Mesenchymal stem cell (in vitro differentiated cells and primary cell): ENCODE data around the gene DIABLO.

Source experiments
- DNase-seq: peaks from one replicate; pipeline ENCODE4 v3.0.0-alpha.2; 2013
- H2AFZ ChIP-seq: one replicate; pipeline ENCODE4 v1.6.1; 2013; ENCODE audit warnings: low read depth, mild to moderate bottlenecking, control low read depth, inconsistent platforms, low read length, moderate library complexity
- H2AK5ac ChIP-seq: 2 replicates; pipeline ENCODE4 v1.6.1; 2013; ENCODE audit warnings: low read length, moderate library complexity, mild to moderate bottlenecking, inconsistent platforms; ENCODE audit not compliant: severe bottlenecking
- H2BK120ac ChIP-seq: one replicate; pipeline ENCODE4 v1.6.1; 2013; ENCODE audit warnings: low read depth, mild to moderate bottlenecking, inconsistent platforms, low read length, moderate library complexity
- H2BK12ac ChIP-seq, 2 experiments: one replicate each; pipeline ENCODE4 v1.6.1; 2013; ENCODE audit warnings: inconsistent platforms in 2 of 2, low read length in 2 of 2, mild to moderate bottlenecking in 2 of 2, moderate library complexity in 2 of 2, control low read depth in 1 of 2
- H2BK15ac ChIP-seq: one replicate; pipeline ENCODE4 v1.6.1; 2013; ENCODE audit warnings: mild to moderate bottlenecking, low read depth, inconsistent platforms; ENCODE audit not compliant: poor library complexity, severe bottlenecking
- H2BK5ac ChIP-seq: 2 replicates; pipeline ENCODE4 v1.6.1; 2013; ENCODE audit warnings: low read depth, mild to moderate bottlenecking, low read length, control low read depth, inconsistent platforms; ENCODE audit not compliant: poor library complexity, severe bottlenecking
- H3K14ac ChIP-seq, 2 experiments: one replicate each; pipeline ENCODE4 v1.6.1; 2013; ENCODE audit warnings: inconsistent platforms in 2 of 2, low read length in 2 of 2, control low read depth in 1 of 2, mild to moderate bottlenecking in 1 of 2, moderate library complexity in 1 of 2
- H3K18ac ChIP-seq, 2 experiments: one replicate each; pipeline ENCODE4 v1.6.1; 2013; ENCODE audit warnings: inconsistent platforms in 2 of 2, low read length in 2 of 2, control low read depth in 1 of 2, low read depth in 1 of 2, mild to moderate bottlenecking in 1 of 2
- H3K23ac ChIP-seq, 2 experiments: one replicate each; pipeline ENCODE4 v1.6.1; 2013; ENCODE audit warnings: inconsistent platforms in 2 of 2, low read length in 2 of 2, mild to moderate bottlenecking in 2 of 2, moderate library complexity in 2 of 2, control low read depth in 1 of 2
- H3K27ac ChIP-seq: 2 replicates; pipeline ENCODE4 v1.5.1; 2013; ENCODE audit warnings: mild to moderate bottlenecking, moderate library complexity, low read length, control low read depth, inconsistent platforms; ENCODE audit not compliant: poor library complexity, severe bottlenecking
- H3K27me3 ChIP-seq, 2 experiments: 2 replicates each; pipeline versions ENCODE4 v1.6.1 to v1.7.0; 2013; ENCODE audit warnings: low read length in 2 of 2, mild to moderate bottlenecking in 2 of 2, moderate library complexity in 2 of 2, control low read depth in 1 of 2, inconsistent platforms in 1 of 2; ENCODE audit not compliant: control insufficient read depth in 1 of 2, insufficient read depth in 1 of 2
- H3K36me3 ChIP-seq, 2 experiments: 2 replicates each; pipeline versions ENCODE4 v1.6.1 to v1.7.0; 2013; ENCODE audit warnings: low read length in 2 of 2, control low read depth in 1 of 2, inconsistent platforms in 1 of 2, low read depth in 1 of 2, mild to moderate bottlenecking in 1 of 2; ENCODE audit not compliant: insufficient read depth in 2 of 2, control insufficient read depth in 1 of 2
- H3K4ac ChIP-seq, 2 experiments: one replicate each; pipeline ENCODE4 v1.6.1; 2013; ENCODE audit warnings: inconsistent platforms in 2 of 2, low read length in 2 of 2, mild to moderate bottlenecking in 2 of 2, moderate library complexity in 2 of 2, control low read depth in 1 of 2, low read depth in 1 of 2
- H3K4me1 ChIP-seq: 2 replicates; pipeline ENCODE4 v1.6.1; 2013; ENCODE audit warnings: low read depth, low read length, control low read depth; ENCODE audit not compliant: control insufficient read depth, insufficient read depth
- H3K4me2 ChIP-seq: 2 replicates; pipeline ENCODE4 v1.6.1; 2013; ENCODE audit warnings: low read length, mild to moderate bottlenecking, inconsistent platforms; ENCODE audit not compliant: poor library complexity, severe bottlenecking
- H3K4me3 ChIP-seq, 2 experiments: 2 replicates each; pipeline versions ENCODE4 v1.5.1 to v1.7.0; 2013; ENCODE audit warnings: low read length in 2 of 2, mild to moderate bottlenecking in 2 of 2, control low read depth in 1 of 2, low read depth in 1 of 2; ENCODE audit not compliant: insufficient read depth in 1 of 2
- H3K79me1 ChIP-seq: replicated peaks from 2 replicates; pipeline ENCODE4 v1.6.1; 2013; ENCODE audit warnings: mild to moderate bottlenecking, control low read depth, low read length, inconsistent platforms; ENCODE audit not compliant: poor library complexity, severe bottlenecking
- H3K9ac ChIP-seq: 2 replicates; pipeline ENCODE4 v1.7.0; 2013; ENCODE audit warnings: mild to moderate bottlenecking, low read length, moderate library complexity
- H3K9me3 ChIP-seq: 2 replicates; pipeline ENCODE4 v1.7.0; 2013; ENCODE audit warnings: mild to moderate bottlenecking, low read length; ENCODE audit not compliant: control insufficient read depth
- H4K8ac ChIP-seq: one replicate; pipeline ENCODE4 v1.6.1; 2013; ENCODE audit warnings: inconsistent platforms, mild to moderate bottlenecking, low read length, moderate library complexity
- H4K91ac ChIP-seq: one replicate; pipeline ENCODE4 v1.6.1; 2013; ENCODE audit warnings: mild to moderate bottlenecking, low read length, inconsistent platforms
- WGBS: methylation state at CpG from one replicate; pipeline ENCODE4 v1.1.7; 2013; ENCODE audit warnings: mixed read lengths; 5-methylcytosine and 5-hydroxymethylcytosine counted together

DIABLO gene

GRCh38 chr12:122161682-122162081 is 64.2 kb downstream of the DIABLO start:
- H3K27me3 ChIP-seq: peaks cover 0 to 22% of the 10 kb centered on the region in 2 experiments
- no peak overlapping the region for H2BK12ac ChIP-seq
- no peak overlapping the region for H4K91ac ChIP-seq
- H4K8ac ChIP-seq: no peak overlapping the region
- H2AFZ ChIP-seq: no peak overlapping the region
- no peak overlapping the region for H3K4me2 ChIP-seq
- no peak overlapping the region for H2AK5ac ChIP-seq
- H3K4me1 ChIP-seq: no peaks in the 10 kb centered on the region
- no peak for DNase-seq
- 88% methylated on average over 8 of the region's 8 CpGs for WGBS
- no peaks in the 10 kb centered on the region for H3K36me3 ChIP-seq
- H3K23ac ChIP-seq: no peak overlapping the region
- no peak overlapping the region for H3K4ac ChIP-seq
- H3K9ac ChIP-seq: no peak overlapping the region
- H2BK120ac ChIP-seq: no peak overlapping the region
- no peaks in the 10 kb centered on the region for H3K9me3 ChIP-seq
- no peak overlapping the region for H3K14ac ChIP-seq
- no peak overlapping the region for H2BK15ac ChIP-seq
- H2BK5ac ChIP-seq: no peak overlapping the region
- no peak overlapping the region for H3K27ac ChIP-seq
- H3K4me3 ChIP-seq: no peak overlapping the region
- no peak overlapping the region for H3K18ac ChIP-seq
- H3K79me1 ChIP-seq: no peaks in the 10 kb centered on the region

GRCh38 chr12:122160761-122161160 is 65.1 kb downstream of the DIABLO start:
- H3K27me3 ChIP-seq: peaks cover 0 to 19% of the 10 kb centered on the region in 2 experiments
- DNase-seq: no peak
- H2BK120ac ChIP-seq: no peak overlapping the region
- no peaks in the 10 kb centered on the region for H3K4me1 ChIP-seq
- 99% methylated on average over 9 of the region's 11 CpGs for WGBS
- no peak overlapping the region for H4K8ac ChIP-seq
- no peak overlapping the region for H3K27ac ChIP-seq
- no peak overlapping the region for H3K23ac ChIP-seq
- H3K18ac ChIP-seq: no peak overlapping the region
- H3K14ac ChIP-seq: no peak overlapping the region
- H2BK5ac ChIP-seq: no peak overlapping the region
- no peak overlapping the region for H3K4me3 ChIP-seq
- H3K36me3 ChIP-seq: no peaks in the 10 kb centered on the region
- H2BK15ac ChIP-seq: no peak overlapping the region
- no peaks in the 10 kb centered on the region for H3K79me1 ChIP-seq
- no peak overlapping the region for H3K4me2 ChIP-seq
- no peak overlapping the region for H3K9ac ChIP-seq
- H2AFZ ChIP-seq: no peak overlapping the region
- H4K91ac ChIP-seq: no peak overlapping the region
- no peaks in the 10 kb centered on the region for H3K9me3 ChIP-seq
- H2BK12ac ChIP-seq: no peak overlapping the region
- H3K4ac ChIP-seq: no peak overlapping the region
- no peak overlapping the region for H2AK5ac ChIP-seq

- H2BK5ac ChIP-seq: no peak overlapping the region
- DNase-seq: no peak
- no peaks in the 10 kb centered on the region for H3K36me3 ChIP-seq
- 66% methylated on average over 4 of the region's 4 CpGs for WGBS
- H2BK120ac ChIP-seq: no peak overlapping the region
- no peak overlapping the region for H2BK15ac ChIP-seq
- peaks cover 0 to 14% of the 10 kb centered on the region in 2 experiments for H3K27me3 ChIP-seq
- no peak overlapping the region for H3K14ac ChIP-seq
- no peak overlapping the region for H3K4me3 ChIP-seq
- no peak overlapping the region for H3K18ac ChIP-seq
- H3K23ac ChIP-seq: no peak overlapping the region
- no peak overlapping the region for H2AK5ac ChIP-seq
- H4K91ac ChIP-seq: no peak overlapping the region
- no peak overlapping the region for H3K4me2 ChIP-seq
- no peak overlapping the region for H4K8ac ChIP-seq
- no peaks in the 10 kb centered on the region for H3K79me1 ChIP-seq
- no peak overlapping the region for H2BK12ac ChIP-seq
- no peak overlapping the region for H3K27ac ChIP-seq
- H3K9ac ChIP-seq: no peak overlapping the region
- no peaks in the 10 kb centered on the region for H3K9me3 ChIP-seq
- H3K4me1 ChIP-seq: no peaks in the 10 kb centered on the region
- no peak overlapping the region for H2AFZ ChIP-seq
- no peak overlapping the region for H3K4ac ChIP-seq
Measured at GRCh38 chr12:122159882-122160281, 66.0 kb downstream of the DIABLO start.

GRCh38 chr12:122158700-122159285 is 67.1 kb downstream of the DIABLO start:
- Histone ChIP-seq H4K91ac (no peak overlapping the region), H3K36me3 (no peaks in the 10 kb centered on the region), H2BK5ac (no peak overlapping the region), H3K4me1 (no peaks in the 10 kb centered on the region), H3K9me3 (no peaks in the 10 kb centered on the region), H2BK120ac (no peak overlapping the region), H3K14ac (no peak overlapping the region), H3K4ac (no peak overlapping the region), H3K27me3 (peaks cover 0 to 10% of the 10 kb centered on the region in 2 experiments), H3K9ac (no peak overlapping the region), H3K27ac (no peak overlapping the region), H3K23ac (no peak overlapping the region), H3K4me2 (no peak overlapping the region), H3K18ac (no peak overlapping the region), H2BK15ac (no peak overlapping the region), H2AK5ac (no peak overlapping the region), H2AFZ (no peak overlapping the region), H4K8ac (no peak overlapping the region), H3K79me1 (no peaks in the 10 kb centered on the region), H3K4me3 (no peak overlapping the region), H2BK12ac (no peak overlapping the region)
- 93% methylated on average over 7 of the region's 7 CpGs for WGBS
- no peak for DNase-seq
